ENCODE measurements around the gene GLRX.
A peak's percentile ranks its signal among the peaks of the same experiment; 100 is the strongest.

The GLRX gene, protein sequence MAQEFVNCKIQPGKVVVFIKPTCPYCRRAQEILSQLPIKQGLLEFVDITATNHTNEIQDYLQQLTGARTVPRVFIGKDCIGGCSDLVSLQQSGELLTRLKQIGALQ

DNA sequence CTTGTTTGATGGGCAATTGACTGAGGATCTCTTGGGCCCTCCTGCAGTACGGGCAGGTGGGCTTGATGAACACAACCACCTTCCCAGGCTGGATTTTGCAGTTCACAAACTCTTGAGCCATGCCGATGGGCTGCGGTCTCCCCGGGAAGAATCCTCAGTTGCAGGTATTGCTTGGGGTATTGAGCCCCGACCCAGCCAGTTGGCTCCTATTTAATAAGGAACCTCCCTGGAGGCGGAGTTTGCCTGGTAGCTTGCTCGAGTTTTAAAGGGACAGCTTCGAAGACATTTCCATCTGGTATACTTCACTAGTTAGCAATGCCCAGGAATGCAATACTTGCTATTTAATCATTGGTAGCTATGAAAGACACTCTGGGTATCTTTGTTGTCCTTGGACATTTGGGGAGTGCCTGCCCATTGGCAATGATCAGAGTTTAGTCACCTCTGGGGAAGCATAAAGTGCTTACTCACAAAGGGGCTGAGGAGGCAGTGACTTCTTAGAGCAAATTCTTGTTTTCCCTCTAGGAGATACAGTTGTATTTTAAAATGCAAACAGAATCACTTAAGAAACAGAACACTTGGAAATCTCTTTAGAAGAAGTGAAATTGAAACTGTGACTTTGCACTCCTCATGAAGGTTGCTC, at the start of gene GLRX:
TSS of gene GLRX (minus strand) at position 185 of the 640 bp plus-strand sequence. CDS start at position 121, 64 bp downstream.
- no peak for DNase-seq (ENCODE audit: low read depth in 2 of 2)

DNA sequence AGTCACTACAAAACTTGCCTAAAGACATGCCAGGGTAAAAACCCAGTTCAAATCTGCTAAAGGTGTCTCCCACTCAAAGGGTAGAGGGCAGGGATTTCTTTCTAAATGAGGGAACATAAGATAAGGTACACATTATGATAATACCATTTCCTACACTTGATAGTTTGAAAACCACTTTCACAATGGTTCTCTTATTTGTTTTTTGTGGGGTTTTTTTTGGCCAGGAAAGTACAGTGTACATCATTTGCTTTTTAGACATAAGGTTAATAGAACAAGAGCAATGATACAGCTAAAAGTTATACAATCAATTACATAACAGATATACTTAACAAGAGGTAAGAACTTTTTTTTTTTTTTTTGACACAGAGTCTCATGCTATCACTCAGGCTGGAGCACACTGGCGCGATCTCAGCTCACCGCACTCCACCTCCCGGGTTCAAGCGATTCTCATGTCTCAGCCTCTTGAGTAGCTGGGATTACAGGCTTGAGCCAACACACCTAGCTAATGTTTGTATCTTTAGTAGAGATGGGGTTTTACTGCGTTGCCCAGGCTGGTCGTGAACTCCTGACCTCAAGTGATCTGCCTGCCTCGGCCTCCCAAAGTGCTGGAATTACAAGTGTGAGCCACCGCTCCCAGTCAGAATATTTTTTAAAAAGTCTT, 48.8 kb upstream of the GLRX start:
- DNase-seq (ENCODE audit: low read depth in 2 of 2) = no peak

DNA sequence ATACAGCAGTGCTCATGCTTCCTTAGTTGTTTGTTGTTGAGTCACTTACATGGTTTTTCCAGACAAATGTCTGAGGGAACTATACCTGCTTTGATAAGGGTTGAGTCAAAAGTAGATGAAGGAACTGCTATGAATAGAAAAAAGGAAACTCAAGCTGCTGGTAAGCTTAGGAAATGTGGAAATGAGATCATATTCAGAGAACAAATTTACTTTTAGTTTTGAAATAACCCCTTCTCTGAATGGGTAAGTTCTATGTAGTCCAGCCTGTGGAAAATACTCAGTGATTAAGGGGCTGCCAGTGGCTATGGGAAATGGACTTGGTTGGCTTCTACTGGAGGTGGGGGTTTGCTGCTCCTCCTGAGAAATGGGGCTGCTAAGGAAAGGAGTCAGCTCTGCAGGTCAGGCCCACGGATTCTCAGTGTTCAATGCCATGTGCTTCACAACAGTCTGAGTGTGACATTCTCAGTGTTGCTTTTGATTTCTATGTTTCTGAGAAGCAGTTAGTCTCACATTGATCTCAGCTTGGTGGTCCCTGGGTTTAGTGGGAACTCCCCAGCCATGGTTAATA, 47.7 kb upstream of the GLRX start:
- DNase-seq (ENCODE audit: low read depth in 2 of 2) = peak; percentile 47 to 54

DNA sequence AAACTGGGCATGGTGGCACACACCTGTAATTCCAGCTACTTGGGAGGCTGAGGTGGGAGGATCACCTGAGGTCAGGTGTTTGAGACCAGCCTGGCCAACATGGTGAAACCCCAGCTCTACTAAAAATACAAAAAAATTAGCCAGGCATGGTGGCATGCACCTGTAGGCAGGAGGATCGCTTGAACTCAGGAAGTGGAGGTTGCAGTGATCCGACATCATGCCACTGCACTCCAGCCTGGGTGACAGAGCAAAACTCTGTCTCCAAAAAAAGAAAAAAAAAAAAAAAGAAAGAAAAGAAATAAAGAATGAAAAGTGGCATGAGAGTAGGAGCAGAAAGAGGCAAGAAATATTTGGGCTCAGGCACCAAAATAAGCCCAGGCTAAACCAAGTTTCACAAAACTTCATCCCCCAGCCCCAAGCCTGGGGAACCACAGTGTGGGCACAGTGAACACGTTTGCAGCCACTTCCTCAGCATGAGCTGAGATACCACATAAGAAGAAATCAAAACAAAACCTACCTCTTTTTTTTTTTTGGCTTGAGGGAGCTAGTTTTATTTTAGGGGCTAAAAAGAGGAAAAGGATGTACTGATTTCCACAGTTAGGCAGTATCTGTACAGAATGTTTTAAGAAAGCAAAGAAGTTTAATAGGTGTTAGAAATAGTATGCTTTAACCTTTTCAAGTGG, 46.8 kb upstream of the GLRX start:
- DNase-seq (ENCODE audit: low read depth in 2 of 2) = peak; percentile 41 to 46

DNA sequence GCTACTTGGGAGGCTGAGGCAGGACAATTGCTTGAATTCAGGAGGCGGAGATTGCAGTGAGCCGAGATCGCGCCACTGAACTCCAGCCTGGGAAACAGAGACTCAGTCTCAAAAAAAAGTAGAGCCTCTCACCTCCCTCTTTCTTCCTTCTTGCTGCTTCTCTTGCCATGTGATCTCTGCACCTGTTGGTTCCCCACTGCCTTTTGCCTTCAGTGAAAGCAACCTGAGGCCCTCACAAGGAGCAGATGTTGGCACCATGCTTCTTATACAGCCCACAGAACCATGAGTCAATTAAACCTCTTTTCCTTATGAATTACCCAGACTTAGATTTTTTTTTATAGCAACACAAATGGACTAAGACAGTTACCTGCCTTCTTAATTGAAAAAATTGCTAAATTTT, 45.6 kb upstream of the GLRX start:
- no peak for DNase-seq (ENCODE audit: low read depth in 2 of 2)

DNA sequence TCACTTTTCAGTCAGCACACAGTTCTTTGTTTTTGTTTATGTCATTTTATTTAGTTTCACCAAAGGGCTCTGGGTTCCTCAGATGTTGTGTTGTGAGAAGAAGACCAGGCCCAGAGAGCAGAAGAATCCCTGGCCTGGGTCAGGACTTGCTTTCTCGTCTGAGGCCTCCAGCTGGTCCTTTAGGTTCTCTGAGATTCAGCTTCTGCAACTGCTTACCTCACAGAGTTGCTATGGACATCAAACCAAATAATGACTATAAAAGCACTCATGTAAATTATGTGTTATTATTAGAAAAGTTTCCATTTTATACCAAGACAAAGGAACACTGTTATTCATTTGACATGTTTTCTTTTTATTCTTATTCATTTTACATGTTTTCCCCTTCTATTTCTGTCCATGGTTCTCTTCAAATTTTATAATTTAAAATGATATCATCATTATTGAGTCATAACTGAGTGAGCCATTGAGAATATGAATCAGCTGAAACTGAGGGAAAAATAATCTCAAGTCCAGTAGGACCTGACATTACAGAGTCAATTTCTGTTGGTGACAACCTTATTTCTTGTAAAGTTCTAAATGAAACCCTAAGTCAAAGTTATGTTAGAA, 44.0 kb upstream of the GLRX start:
- DNase-seq (ENCODE audit: low read depth in 2 of 2) = no peak

DNA sequence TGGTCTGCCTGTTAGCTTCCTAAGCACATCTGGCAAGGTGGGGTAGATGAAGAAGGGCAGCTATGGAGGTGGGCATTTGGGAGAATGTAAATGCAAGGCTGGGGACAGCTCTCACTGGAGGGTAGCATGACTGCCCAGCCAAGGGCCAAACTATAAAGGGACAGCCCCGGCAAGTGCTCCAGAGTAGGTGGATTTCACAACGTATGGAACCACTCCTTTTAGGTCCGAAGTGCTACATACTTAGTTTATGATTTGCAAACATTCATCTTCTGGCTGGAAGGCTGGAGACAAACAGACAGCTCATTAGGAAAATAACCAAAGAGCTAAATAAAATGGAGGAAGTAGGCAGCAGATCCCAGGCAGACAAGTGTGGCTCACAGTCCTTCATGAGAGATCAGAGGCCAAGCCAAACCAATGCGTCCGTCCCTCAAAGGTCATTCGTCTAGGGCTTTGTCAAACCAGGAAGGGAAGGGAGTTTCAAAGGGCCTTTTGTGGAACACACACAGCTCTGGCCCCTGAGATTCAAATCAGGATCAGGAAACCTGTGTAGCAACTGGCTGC, 42.5 kb upstream of the GLRX start:
- DNase-seq (ENCODE audit: low read depth in 2 of 2) = no peak

DNA sequence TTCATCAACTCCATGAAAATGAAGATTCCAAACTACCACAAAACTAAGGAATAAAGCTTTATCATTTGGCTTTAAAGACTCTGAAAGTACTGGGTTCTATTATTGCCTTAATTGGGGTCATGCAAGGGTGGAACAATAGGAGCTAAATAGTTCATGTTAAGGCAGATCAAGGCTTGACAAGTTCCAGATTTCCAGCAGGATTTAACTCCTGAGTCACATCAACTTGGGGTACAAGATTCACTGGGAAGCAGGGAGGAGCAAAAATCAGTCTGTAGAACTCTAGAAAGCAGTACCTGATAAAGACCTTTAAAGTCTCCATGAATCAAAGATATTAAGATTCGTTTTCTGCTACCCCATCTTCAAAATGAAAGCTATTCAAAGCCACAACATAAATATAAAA, 41.9 kb upstream of the GLRX start:
- DNase-seq (ENCODE audit: low read depth in 2 of 2) = no peak

DNA sequence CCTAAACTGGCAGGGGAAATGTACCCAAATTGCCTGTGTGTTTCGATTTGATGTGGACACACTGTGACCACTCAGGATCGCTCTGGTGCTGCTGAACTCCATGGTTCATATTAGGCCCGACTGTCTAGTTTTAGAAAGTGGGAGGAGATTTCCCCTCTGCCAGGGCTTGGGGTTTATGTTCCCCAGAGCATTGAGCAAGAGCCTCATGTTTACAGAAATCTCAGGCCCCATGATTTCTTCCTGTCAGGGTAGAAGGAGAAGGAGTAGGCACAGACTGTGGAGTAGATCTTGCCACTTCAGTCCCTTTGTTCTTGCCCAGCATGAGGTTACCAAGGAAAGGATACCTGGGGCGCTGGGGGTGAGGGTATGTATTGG, 40.8 kb upstream of the GLRX start:
- DNase-seq (ENCODE audit: low read depth in 2 of 2) = no peak

DNA sequence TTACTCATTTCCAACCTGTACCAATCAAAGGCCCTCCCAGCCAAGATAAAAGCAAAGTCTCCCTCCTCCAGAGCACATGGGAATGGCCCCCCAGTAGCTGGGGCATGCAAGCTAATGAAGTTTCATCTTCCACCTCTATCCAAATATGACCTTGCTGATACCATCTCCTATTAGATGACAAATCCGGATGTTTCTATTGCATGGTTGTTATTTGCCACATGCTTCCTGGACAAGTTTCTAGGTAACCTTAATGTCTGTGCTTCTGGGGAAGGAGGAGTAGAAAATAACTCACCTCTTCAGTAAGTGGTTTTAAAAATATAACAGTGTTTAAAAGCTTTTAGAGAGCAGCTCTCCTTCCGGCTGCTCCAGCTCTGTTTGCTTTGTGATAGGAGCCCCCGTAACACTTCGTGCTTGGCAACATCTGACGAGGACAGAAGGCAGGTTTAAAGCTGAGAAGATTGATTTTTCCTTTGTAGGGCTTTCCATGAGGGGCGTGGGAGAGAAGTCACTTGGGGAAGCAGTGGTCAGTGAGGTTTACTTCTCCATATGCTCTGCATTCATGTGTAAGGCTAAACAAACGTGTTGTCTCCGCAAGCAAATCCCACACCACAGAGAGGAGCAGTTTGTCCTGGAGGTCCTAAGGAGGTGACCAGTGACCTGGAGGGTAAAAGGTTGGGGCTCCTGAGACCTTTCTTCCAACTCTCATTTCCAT, 40.3 kb upstream of the GLRX start:
- no peak for DNase-seq (ENCODE audit: low read depth in 2 of 2)

DNA sequence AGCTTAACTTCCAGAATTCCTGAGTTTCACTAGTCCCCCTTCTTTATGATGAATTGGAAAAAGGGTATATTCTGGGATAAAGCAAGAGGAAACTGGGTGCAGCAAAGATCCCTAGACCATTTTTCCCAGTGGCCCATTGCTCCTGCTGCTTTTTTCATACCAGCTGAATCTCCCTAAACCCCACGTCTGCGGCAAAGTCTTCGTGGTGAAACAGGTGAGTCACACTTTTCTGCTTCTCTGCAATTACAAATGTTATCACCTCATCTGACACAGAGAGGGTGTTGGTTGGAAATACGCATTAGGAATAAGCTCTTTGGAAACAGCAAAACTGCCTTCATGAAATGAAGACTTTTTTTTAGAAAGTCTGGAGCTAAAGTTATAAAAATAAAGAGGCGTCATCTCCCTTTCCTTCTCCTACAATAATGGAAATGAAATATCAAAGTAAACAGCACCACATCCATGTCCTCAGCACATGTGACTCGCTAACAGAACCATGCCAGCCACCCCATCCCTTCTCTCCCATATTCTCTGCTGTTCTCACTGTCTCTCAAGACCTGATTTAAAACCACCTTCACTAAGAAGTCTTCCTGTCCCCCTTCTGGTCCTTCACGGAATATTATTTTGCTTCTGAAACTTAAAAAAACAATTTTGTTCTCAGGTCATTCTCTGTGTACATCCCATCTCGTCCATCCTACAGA, 39.5 kb upstream of the GLRX start:
- peak; percentile 32 to 33 for DNase-seq (ENCODE audit: low read depth in 2 of 2)

DNA sequence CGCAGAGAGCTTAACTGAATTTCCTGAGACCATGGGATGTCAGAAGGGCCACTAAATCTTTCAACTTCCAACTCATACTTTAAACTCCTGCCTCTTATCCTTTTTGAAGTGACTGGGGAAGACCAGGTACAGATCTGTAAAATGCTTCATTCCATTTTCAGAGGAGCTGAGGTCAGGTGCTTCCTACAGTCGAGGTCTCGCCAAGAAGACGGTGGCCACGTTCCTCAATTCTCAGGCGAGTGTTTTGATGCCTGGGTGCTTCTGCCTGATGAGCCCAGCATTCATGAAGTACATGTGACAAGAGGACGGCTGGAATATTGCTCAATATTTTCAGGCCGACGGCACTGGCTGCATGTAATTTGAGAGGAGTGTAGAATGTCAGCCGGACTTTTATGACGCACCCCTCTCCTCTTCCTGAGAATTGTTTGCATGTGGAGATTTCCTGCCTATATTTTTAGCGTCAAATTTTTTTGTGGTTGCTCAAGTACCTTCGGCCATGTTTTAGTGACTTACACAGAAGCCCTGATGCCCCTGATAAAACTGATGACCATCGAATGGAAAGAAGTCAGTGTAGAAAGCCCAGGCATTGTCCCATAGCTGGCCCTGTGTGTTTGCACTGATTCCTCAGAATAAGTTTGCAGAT, 38.8 kb upstream of the GLRX start:
- DNase-seq (ENCODE audit: low read depth in 2 of 2) = no peak

DNA sequence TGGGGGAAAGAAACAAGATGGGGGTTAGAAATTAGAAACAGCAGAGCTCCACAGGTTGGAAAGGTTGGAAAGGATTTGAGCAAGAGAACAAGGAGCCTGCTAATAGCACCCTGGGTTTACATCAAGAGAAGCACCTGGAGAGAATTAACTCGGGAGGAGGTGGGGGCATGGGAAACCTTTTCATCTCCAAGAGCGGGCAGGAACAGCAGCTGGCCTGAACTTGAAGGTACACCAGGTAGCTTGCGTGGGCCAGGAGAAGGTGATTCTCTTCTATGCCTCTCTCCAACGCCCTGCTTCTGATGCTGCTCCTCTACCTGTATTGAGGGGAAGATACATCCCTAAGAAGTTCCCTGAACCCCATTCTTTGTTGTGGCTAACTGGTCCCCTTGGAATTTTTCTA, 37.1 kb upstream of the GLRX start:
- no peak for DNase-seq (ENCODE audit: low read depth in 2 of 2)

DNA sequence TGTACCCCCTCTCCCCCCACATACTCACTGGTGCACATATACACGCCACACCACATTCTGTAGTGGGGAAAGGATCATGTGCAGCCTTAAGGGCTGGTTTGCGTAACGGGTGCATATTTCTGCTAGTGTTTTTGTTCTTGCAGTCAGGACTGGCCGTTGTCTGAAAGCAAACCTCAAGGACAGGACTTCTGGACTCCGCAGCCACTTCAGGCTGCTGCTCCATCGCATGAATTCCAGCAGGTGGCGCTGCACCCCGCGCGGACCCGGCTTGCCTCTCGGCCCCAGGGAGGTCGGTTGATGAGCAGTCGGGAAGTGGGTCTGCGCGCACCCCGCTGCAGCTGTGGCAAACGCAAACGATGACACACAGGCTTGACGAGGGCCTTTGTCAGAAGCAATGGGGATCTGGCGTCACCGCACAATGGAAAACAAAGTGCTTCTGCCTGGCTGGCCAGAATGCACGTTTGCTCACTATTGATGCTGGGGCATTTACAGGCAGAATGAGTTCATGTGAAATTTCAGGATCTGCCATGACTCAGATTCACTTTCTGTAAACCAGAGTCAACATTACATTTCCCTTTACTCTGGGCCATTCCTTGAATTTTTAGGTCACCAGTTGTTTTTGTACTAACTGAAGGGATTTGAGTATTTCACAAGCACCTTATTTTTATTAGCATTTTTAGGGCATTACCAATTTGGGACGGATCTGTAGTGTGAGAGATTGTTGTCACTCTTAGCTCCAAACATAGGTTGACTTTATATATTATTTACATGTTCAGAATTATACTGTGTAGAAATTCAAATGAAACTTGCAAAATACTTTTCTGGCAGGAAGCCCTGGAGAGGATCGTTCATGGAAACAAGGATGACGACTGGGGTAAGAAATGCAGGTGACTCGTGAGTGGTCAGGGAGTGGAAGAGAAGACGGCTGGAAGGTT, 36.4 kb upstream of the GLRX start:
- DNase-seq (ENCODE audit: low read depth in 2 of 2) = peak; percentile 94 to 96

DNA sequence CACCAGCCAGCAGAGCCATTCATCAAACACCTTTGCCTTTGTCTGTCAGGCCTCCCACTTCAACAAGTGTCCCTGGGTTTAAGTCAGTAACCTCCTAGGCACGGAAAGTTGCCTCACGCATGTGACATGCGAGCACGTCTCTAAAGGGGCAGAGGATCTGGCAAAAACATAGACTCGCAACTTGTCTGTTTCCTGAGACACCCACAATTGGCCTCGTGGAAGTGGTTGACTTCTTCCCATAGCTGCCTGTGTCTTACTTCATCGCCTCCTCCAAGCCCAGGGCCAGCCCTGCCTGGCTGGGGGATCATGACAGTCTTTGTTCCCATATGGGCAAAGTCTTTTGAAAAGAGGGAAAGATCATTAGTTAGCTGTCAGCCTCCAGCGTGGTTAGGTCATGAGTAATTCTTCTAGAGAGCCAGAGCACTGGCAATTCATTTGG, 35.5 kb upstream of the GLRX start:
- no peak for DNase-seq (ENCODE audit: low read depth in 2 of 2)

DNA sequence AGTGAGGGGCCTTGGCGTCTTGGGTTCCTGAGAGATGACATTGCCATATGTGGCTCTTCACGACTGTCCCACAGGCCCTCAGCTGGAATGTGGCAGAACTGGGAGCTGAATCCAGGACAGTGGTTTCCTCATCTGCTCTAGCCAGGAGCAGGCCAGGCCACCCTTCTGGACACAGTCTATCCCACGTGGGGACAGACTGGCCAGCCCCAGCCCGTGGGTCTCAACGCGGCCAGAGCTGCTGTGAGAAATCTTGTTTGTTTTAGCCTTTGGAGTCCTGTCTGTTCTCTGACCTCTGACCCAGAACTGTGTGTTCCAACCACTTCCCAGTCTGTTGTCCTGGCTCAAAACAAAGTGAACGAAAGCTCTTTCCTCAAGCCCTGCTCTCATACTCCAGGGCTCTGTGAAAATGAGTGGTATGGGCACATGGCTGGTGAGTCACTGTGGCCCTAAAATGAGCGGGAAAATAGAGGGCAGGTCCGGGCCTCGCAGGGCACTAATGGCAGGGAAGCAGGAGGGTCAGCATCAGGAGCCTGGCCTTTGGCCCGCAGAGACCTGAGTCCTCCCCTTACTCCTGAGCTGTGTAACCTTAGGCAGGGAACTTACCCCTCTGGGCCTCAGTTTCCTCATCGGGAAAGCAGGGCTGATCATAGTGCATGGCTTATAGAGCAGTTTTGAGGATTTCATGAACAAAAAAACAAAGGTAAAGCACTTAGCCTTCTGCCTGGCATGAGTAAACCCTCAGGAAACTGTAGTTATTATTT, 34.8 kb upstream of the GLRX start:
- no peak for DNase-seq (ENCODE audit: low read depth in 2 of 2)

DNA sequence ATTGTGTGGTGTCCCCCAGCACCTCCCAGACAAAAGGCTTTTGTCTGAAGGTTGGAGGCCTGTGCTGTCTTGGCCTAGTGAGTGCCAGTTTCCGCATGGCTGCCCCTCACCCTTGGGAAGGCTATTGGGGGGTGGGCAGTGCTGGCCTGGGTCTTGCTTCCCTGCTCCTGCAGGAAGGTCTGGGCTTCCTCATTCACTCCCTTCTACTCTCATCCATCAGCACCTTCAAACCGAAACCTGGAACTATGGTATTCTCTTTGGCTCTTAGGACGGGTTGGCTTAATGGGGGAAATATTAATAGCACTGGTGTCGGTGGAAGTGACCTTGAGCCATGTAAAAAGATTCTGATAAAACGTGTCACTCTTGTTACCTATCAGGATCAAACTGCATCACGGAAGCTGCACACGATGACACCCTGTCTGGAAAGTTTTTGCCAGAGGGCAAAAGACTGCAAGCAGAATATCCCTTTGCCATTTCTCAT, 34.0 kb upstream of the GLRX start:
- DNase-seq (ENCODE audit: low read depth in 2 of 2) = no peak

DNA sequence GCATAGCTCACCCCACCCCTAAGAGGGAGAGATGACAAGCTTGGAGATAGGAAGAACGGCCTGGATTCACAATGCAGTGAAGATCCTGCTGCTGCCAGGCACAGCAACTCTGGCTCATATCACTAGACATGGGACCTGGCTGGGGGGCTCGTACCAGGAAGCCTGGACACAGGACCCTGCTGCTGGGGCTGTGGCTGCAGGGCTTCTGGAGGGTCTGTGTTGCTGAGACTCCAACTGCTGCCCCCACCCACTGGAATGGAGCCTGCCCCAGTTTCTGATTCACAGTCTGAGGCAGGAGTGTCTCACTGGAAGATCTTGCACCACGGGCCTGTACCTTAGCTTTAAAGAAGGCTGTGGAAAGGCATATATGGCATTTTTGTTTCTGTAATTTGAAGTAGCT, 31.0 kb upstream of the GLRX start:
- DNase-seq (ENCODE audit: low read depth in 2 of 2) = no peak
